Thyroid gland (tissue), 4 donors: ENCODE data around the gene KLHL36. TPM values are rescaled to one million over a fixed set of nuclear protein-coding genes. Genes with fewer than 3 reads are reported as not detected.

ENCODE experiments used
- DNase-seq, 2 donors: peaks; one replicate each; pipeline ENCODE4 v3.0.0-alpha.2; 2019
- H3K27ac ChIP-seq, 3 donors: fragments of 200-600 bp; sonication (generic); 1 replicate in 2 of 3; 2 replicates in 1 of 3; pipeline ENCODE4 v1.5.1; 2016 to 2019; ENCODE audit warnings: mild to moderate bottlenecking in 1 of 3, moderate library complexity in 1 of 3
- H3K27me3 ChIP-seq: fragments of 200-600 bp; sonication (generic); one replicate; pipeline ENCODE4 v1.5.1; 2019
- H3K36me3 ChIP-seq, 2 donors: fragments of 200-600 bp; sonication (generic); one replicate each; pipeline ENCODE4 v1.5.1; 2016 to 2019
- H3K4me1 ChIP-seq, 2 donors: fragments of 200-600 bp; sonication (generic); one replicate each; pipeline ENCODE4 v1.5.1; 2017 to 2019
- H3K4me3 ChIP-seq, 3 donors: fragments of 200-600 bp; sonication (generic); replicated peaks in 1 of 3; 1 replicate in 2 of 3; 2 replicates in 1 of 3; pipeline ENCODE4 v1.5.1; 2016; ENCODE audit warnings: mild to moderate bottlenecking in 1 of 3
- H3K9me3 ChIP-seq: fragments of 200-600 bp; sonication (generic); one replicate; pipeline ENCODE4 v1.5.1; 2017
- POLR2A ChIP-seq, 2 donors: fragments of 450-650 bp; IDR thresholded peaks; one replicate each; pipeline ENCODE4 v1.6.1; 2017; ENCODE audit warnings: antibody characterized with exemption in 2 of 2, mild to moderate bottlenecking in 2 of 2, moderate library complexity in 1 of 2
- WGBS, 2 donors: methylation state at CpG; one replicate each; pipeline ENCODE4 v1.1.5; 2017; 5-methylcytosine and 5-hydroxymethylcytosine counted together
- intact Hi-C: fragments of 100-400 bp; cut with DNase I; formaldehyde crosslinking; loops from one replicate; pipeline ENCODE4 v1.15.1; 2023
- total RNA-seq, 4 donors: library from RNA; depleted of rRNA; stranded (reverse); fragments of >200 nt; gene quantifications; one replicate each; pipeline ENCODE4 v1.2.3, GENCODE V29; 2016
- TF ChIP-seq, protein P1 (sequence below), 6 experiments: fragments of 200-600 bp in 3 of 6; fragments of 450-650 bp in 3 of 6; sonication (generic) in 3 of 6; IDR thresholded peaks; one replicate each; pipeline ENCODE4 v1.5.1; 2016 to 2019; ENCODE audit warnings: antibody characterized with exemption in 6 of 6, mild to moderate bottlenecking in 2 of 6, inconsistent platforms in 1 of 6, moderate library complexity in 1 of 6

KLHL36 gene
- total RNA-seq, 4 donors from 2014 or later: 61.7 to 107 (median 78.0) TPM

- no peak for TF ChIP-seq POLR2A (IDR thresholded peaks at IDR 0.05)
- H3K27me3 ChIP-seq: no peaks in the 10 kb centered on the region
- 16 to 18% methylated on average over 19 to 20 of the region's 28 CpGs for WGBS, 2 donors
- intact Hi-C loops: no loop called here
- H3K27ac ChIP-seq: peak overlapping the region; percentile 70 to 86 (median 70)
- H3K36me3 ChIP-seq: no peaks in the 10 kb centered on the region
- peak; percentile 15 to 19 for DNase-seq
- H3K4me3 ChIP-seq: peak overlapping the region; percentile 43 to 97 (median 89)
- peaks cover 16 to 23% of the 10 kb centered on the region in 2 donors for H3K4me1 ChIP-seq
- no peaks in the 10 kb centered on the region for H3K9me3 ChIP-seq
These were observed 52.4 kb downstream of the KLHL36 start for GRCh38 chr16:84700446-84701300.

- Histone ChIP-seq H3K4me1 (peaks cover 16 to 26% of the 10 kb centered on the region in 2 donors), H3K9me3 (no peaks in the 10 kb centered on the region), H3K27me3 (no peaks in the 10 kb centered on the region), H3K4me3 (no peak overlapping the region), H3K36me3 (no peaks in the 10 kb centered on the region), H3K27ac (no peak overlapping the region)
- DNase-seq: no peak
- TF ChIP-seq, protein P1, sequence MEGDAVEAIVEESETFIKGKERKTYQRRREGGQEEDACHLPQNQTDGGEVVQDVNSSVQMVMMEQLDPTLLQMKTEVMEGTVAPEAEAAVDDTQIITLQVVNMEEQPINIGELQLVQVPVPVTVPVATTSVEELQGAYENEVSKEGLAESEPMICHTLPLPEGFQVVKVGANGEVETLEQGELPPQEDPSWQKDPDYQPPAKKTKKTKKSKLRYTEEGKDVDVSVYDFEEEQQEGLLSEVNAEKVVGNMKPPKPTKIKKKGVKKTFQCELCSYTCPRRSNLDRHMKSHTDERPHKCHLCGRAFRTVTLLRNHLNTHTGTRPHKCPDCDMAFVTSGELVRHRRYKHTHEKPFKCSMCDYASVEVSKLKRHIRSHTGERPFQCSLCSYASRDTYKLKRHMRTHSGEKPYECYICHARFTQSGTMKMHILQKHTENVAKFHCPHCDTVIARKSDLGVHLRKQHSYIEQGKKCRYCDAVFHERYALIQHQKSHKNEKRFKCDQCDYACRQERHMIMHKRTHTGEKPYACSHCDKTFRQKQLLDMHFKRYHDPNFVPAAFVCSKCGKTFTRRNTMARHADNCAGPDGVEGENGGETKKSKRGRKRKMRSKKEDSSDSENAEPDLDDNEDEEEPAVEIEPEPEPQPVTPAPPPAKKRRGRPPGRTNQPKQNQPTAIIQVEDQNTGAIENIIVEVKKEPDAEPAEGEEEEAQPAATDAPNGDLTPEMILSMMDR (IDR thresholded peaks at IDR 0.05): no peak
- no peak for TF ChIP-seq POLR2A (IDR thresholded peaks at IDR 0.05)
- intact Hi-C loops: no loop called here
- WGBS, 2 donors: 90 to 94% methylated on average over 10 of the region's 10 CpGs
These were observed 55.4 kb downstream of the KLHL36 start for GRCh38 chr16:84703681-84704080.

- intact Hi-C loops: no loop called here
- H3K4me3 ChIP-seq: no peak overlapping the region
- no peaks in the 10 kb centered on the region for H3K9me3 ChIP-seq
- TF ChIP-seq POLR2A (IDR thresholded peaks at IDR 0.05): no peak
- TF ChIP-seq, protein P1 (IDR thresholded peaks at IDR 0.05): no peak
- H3K36me3 ChIP-seq: no peaks in the 10 kb centered on the region
- peaks cover 12 to 26% of the 10 kb centered on the region in 2 donors for H3K4me1 ChIP-seq
- no peaks in the 10 kb centered on the region for H3K27me3 ChIP-seq
- WGBS, 2 donors: 81 to 86% methylated on average over 2 of the region's 2 CpGs
- no peak overlapping the region for H3K27ac ChIP-seq
- no peak for DNase-seq
These were observed 55.9 kb downstream of the KLHL36 start for GRCh38 chr16:84704253-84704652.

- DNase-seq: no peak
- intact Hi-C loops: no loop called here
- no peaks in the 10 kb centered on the region for H3K36me3 ChIP-seq
- TF ChIP-seq, protein P1 (IDR thresholded peaks at IDR 0.05): no peak
- no peak for TF ChIP-seq POLR2A (IDR thresholded peaks at IDR 0.05)
- H3K4me3 ChIP-seq: no peak overlapping the region
- no peaks in the 10 kb centered on the region for H3K27me3 ChIP-seq
- WGBS, 2 donors: 100% methylated on average over 1 of the region's 1 CpG
- H3K9me3 ChIP-seq: no peaks in the 10 kb centered on the region
- H3K27ac ChIP-seq: no peak overlapping the region
- H3K4me1 ChIP-seq: peaks cover 15 to 38% of the 10 kb centered on the region in 2 donors
These were observed 58.5 kb downstream of the KLHL36 start for GRCh38 chr16:84706856-84707255.

DNA sequence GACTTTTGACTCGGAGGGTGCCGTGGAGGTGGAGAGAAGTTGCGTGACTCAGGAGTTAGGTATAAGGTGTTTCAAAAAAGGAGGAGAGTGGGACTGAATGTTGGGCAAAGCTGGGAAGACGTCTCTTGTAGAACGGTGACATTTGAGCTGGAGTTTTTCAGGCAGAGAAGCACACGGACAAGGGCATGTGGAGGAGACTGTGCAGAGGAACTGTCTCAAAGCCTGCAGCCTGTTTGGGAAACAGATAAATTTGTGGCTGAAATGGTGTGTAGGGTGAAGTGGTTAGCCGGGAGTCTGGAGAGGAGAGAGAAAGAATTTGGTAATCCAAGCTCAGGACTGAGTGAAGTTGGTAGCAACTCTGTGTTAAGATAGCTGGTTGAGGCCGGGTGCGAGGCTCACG, 61.3 kb downstream of the KLHL36 start:
- peaks cover 21 to 45% of the 10 kb centered on the region in 2 donors for H3K4me1 ChIP-seq
- DNase-seq: no peak
- H3K9me3 ChIP-seq: no peaks in the 10 kb centered on the region
- no peaks in the 10 kb centered on the region for H3K36me3 ChIP-seq
- H3K4me3 ChIP-seq: no peak overlapping the region
- no peak overlapping the region for H3K27ac ChIP-seq
- TF ChIP-seq POLR2A (IDR thresholded peaks at IDR 0.05): no peak
- TF ChIP-seq, protein P1 (IDR thresholded peaks at IDR 0.05): no peak
- WGBS, 2 donors: 66 to 67% methylated on average over 10 of the region's 10 CpGs
- intact Hi-C loops: no loop called here
- no peaks in the 10 kb centered on the region for H3K27me3 ChIP-seq
